ENCODE results near the gene DNAI1.
"Not testable (repeated sequence)": the region's sequence is repeated elsewhere in the genome, so short reads cannot be mapped to it uniquely, and the experiment has no call there.

Gene DNAI1

DNA sequence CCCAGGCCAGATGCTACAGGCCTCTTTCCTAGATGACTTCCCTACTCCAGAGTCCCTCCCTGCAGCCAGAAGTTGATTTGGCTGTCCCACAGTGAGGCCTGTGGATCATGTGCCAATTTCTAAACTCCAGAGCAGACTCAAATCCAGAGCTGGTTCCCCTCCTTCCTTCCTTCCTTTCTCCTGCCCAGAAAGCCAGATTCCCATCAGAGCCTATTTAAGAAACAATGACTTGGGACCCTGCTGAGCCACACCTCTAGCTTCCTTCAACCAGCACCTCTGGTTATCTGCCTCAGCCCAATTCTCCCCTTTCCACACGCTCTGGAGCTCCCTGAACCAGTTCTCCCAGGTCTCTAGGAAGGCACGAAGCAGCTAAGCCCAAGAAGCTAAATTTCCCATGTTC is 7.5 kb upstream of the DNAI1 start:
- DNase-seq, result no peak

- no peak for DNase-seq
Observed at GRCh38 chr9:34451545-34451944, 7.1 kb upstream of the DNAI1 start.

DNA sequence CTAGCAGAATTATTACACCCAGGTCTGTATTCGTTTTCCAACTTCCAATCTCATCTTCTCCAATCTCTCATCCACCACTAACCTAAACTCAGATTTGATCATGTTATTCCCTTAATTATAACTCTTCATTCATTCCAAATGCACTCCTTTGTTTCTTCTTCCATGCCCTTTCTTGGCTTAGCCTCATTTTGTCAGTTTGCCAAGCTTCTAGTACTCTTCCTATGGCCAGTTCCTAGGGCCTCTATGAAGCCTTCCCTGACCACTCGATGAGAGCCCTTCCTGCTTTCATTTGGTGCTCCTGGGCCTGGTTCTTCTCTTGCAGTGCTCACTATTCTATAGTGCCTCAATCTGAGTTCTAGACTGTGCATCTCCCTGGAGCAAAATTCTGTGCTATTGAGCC is 6.0 kb upstream of the DNAI1 start:
- no peak for DNase-seq

DNA sequence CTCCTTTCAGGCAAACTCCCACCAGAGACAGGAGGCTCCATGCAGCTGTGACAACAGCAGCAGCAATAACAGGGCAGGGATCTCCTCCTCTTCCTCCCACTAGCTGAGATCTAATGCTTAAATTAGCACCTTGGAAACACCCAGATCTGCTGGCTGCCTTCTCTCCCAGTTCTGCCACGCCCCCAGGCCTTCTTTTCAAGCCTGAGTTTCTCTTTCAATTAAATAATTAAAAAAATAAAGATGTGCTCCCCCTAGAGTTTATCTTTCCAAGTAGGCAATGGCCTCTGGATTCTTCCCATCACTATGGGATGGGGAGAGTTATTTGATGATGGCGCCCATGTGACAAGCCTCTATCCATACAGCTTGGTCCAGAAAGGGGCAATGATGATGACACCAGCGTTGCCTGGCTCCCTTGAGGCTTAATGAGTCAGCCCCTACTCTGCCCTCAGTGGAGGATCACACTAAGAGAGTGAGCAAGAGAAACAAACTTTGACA is 4.0 kb upstream of the DNAI1 start:
- DNase-seq, result no peak

DNA sequence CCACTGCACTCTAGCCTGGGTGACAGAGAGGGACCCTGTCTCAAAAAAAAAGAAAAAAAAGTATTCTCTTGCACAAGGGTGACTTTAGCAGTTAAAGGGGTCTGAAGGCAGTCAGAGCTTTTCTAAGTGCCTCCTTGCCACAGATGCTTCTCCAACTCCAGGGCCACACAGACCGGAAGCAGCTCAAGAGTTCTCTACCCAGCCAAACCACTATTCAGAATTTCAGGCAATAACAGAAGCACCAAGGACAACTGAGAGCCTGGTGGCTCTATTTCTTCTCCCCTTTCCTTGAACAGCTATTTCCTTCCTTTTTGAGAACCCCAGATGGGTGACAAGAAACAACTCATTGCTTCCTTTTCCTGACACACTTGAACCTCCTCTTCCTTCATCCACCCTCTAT is 2.5 kb upstream of the DNAI1 start:
- no peak for DNase-seq

DNA sequence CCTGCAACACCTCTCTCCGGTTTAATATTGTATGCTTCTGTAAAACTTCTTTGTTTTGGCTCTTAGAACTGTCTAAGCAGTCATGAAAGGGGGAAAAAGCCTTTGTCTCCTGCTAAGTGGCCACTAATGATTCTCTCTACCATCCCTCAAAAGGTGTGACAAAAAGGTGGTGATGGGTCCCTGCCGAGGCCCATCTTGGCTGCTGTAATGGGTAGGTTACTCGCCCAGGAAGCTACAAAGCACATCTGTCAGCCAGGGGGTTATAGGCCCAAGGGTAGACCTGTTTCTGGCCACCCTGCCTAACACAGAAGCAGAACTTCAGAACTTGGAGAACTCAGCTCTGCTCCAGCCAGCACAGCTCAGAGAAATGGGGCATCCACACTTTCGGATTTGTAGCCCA is 1.9 kb upstream of the DNAI1 start:
- DNase-seq, result no peak

DNA sequence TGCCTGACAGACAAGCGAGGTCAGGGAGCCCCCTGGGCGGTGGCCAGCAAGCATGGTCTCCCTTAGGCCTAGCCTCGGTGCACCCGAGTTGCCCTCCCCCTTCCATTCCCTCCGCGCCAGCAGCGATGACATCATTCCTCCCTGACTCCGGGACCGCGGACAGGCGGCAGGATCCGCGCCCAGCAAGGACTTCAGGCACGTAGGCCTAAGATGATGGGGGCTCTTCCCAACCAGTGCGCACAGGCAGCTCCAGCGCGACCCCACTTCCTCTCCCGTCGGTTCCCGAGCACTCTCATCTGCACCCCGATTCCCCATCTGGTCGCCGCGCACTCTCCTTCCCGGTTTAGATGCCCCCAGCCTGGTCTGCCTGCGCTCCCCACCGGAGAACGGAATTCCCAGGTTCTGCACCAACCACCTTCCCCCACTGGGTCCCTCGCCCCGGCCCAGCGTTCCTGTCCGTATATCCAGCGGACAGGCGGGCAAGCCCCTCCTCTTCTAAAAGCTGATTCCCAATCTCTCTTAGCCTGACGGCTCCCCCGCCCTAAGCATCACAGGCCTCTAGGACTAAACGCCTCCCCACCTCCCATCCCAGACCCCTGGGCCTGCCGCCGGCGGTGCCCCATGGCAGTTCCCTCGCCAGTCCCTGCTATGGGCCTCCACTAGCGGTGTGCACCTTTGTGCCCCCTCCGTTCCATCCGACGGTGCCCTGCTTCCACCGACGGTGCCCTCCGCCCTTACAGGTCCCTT is 1.2 kb upstream of the DNAI1 start:
- DNase-seq, result no peak

DNA sequence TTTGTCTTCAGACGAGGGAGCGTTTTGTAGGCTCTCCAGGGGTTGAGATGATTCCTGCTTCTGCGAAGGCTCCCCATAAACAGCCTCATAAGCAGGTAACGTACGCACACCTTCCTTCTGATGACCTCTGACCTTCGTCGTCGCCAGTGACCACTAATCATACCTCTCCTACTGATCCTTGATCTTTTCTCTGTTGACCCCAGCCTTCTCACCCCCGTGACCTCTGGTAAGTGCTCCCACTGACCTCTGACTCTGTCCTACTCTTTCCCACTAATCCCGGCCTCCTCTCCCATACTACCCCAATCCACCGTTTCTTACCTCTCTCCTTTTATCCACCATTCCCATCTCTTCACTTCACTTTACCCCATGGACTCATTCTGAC is 345 bp downstream of the DNAI1 start:
- no peak for DNase-seq

GRCh38 chr9:34459356-34459755 is 751 bp downstream of the DNAI1 start:
- no peak for DNase-seq

GRCh38 chr9:34459941-34460340 is 1.3 kb downstream of the DNAI1 start:
- DNase-seq, result no peak

DNA sequence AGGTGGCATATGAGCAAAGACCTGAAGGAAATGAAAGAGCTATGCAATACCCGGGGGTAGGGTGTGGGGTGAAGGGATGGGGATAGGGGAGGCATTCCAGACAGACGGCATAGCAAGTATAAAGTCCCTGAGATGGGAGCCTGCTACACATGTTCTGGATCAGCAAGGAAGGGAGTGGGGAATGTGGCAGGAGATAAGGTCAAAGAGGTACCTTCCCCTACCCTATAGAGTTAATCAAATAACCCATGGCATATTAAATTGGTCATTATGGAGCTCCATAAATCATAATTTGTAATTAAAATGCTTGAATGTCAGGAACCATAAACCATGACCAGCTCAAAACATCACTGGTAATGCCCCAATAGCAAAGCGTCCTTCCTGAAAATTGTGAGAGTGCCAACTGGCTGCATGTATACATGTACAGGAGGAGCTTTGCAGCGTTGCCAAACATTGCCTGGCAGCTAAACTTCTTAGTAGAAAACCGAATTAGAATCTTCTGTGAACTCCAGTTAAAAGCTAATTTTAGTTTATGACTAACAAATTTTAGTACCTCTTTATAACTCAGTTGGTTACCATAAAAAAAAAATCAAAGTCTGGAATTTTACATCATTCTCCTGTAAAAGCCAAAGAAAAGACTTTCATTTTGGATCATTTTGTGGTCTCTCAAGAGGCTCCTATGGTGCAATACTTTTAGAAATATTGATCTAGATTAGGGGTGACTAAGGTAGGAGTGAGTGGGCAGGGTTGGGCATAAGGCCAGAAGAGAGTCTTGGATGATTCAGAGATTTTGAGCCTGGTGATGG is 4.7 kb downstream of the DNAI1 start:
- no peak for DNase-seq

DNA sequence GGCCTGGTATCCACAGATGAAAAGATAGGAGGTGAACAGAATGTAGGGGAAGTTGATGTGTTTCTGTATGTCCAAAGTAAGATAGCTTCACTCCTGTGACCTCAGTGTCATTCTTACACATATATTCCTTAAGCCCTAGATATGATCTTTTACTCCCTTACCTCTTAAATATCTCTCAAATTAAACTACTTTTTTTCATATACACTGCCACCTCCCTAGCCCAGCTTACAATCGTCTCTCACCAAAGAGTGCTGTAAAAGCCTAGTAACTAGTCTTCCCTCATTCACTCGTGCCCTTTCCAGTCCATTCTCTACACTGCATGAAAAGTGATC is 5.3 kb downstream of the DNAI1 start:
- DNase-seq, result no peak

DNA sequence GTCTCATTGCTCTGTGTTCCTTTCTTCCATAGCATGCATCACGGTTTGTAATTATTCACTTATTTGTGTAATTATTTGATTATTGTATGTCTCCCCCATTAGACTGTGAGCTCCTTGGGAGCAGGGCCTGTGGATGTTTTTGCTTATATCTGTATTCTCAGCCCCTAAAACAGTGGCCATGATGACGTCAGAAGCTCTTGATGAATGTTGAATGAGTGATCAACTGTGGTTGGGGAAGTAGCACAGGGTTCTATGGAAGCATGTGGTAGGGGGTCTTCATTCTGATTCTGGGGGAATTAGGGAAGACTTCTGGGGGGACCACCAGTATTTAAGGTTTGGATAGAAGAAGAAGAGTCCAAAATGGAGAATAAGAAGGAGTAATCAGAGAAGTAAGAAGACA is 6.0 kb downstream of the DNAI1 start:
- DNase-seq, result no peak

DNA sequence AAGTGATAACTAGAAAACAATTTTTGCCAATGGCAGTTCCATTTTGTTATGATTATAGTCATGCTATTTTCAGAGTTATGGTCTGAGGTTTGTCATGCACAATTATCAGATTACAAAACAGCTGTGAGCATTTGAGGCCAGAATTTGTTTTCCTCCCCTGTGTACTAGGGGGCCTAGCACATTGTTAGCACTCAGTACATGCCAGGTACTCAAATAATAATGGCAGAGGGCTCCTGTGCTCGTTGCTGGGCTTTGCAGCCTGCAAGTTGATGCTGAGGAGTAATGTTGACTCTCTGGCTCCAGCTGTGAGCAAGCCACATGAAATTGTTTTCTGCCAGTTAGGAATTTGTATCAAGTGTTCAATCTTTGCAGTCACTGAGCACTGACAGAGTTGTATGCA is 6.9 kb downstream of the DNAI1 start:
- DNase-seq, result no peak

- DNase-seq, result no peak
Observed at GRCh38 chr9:34475097-34475496, 16.5 kb downstream of the DNAI1 start.

DNA sequence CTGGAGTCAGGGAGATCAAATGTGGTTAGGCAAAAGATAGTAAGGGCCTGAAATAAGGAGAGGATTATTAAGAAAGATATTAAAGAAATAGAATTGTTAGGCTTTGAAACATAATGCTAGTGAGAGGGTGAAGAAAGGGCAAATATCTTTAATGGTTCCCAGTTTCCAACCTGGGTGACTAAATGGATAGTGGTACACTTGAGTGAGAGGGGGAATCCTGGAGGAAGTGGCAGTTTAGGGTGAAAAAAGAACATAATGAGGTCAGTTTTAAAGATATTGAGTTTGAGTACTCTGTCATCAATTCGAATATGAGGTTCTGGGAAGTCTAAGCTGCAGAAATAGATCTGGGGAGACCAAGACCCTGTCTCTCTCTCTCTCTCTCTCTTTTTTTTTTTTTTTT is 18.9 kb downstream of the DNAI1 start:
- no peak for DNase-seq

- no peak for DNase-seq
Observed at GRCh38 chr9:34479431-34479866, 20.8 kb downstream of the DNAI1 start.

DNA sequence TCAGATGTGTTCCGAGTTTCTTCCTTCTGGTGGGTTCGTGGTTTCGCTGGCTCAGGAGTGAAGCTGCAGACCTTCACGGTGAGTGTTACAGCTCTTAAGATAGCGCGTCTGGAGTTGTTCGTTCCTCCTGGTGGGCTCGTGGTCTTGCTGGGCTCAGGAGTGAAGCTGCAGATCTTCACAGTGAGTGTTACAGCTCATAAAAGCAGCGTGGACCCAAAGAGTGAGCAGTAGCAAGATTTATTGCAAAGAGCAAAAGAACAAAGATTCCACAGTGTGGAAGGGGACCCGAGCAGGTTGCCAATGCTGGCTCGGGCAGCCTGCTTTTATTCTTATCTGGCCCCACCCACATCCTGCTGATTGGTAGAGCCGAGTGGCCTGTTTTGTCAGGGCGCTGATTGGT is 23.0 kb downstream of the DNAI1 start:
- DNase-seq, result not testable (repeated sequence)

DNA sequence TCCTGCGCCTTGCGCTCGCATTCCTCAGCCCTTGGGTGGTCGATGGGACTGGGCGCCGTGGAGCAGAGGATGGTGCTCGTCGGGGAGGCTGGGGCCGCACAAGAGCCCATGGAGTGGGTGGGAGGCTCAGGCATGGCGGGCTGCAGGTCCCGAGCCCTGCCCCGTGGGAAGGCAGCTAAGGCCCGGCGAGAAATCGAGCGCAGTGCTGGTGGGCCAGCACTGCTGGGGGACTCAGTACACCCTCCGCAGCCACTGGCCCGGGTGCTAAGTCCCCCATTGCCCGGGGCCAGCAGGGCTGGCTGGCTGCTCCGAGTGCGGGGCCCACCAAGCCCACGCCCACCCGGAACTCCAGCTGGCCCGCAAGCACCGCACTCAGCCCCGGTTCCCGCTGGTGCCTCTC is 24.1 kb downstream of the DNAI1 start:
- DNase-seq, result not testable (repeated sequence)

GRCh38 chr9:34484678-34485077 is 26.1 kb downstream of the DNAI1 start:
- DNase-seq, result no peak

DNA sequence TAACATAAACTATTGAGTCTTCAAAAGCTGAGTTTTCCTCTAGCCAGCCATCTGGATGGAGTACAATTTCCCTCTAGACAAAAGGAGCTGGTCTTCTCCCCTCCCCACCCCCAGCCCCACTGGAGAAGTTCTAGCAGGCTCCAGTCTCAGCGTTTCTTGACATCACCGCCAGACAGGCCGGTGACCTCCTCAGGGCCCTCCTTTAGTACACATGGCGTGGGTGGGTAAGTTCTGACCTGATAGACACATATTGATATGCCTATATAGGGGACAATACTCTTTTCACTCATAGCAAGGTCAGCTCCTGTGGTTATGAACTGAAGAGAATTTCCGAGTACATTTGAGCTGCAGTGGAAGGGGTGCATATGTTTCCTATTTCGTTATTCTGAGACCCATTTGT is 27.2 kb downstream of the DNAI1 start:
- no peak for DNase-seq

- DNase-seq, result no peak
Observed at GRCh38 chr9:34486572-34486971, 28.0 kb downstream of the DNAI1 start.

GRCh38 chr9:34490360-34490759 is 31.8 kb downstream of the DNAI1 start:
- no peak for DNase-seq

DNA sequence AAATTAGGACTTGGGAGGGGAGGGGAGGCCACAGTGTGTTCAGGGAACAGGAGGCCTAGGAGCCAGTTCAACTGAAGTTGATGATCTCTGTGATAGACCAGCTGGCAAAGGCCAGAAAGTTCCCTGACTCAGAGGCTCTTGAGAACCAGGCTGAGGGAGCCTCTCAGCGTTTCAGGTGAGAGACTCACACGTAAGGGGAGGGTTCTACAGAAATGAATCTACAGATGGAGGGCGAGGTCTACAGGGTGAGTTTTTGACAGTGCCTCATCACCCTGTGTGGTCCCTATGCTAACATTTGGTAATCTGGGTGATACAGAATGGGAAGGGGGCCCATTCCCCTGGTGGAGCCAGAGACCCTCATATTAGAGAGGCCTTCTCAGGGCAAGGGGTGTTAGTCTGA is 32.2 kb downstream of the DNAI1 start:
- DNase-seq, result no peak

GRCh38 chr9:34491596-34491995 is 33.0 kb downstream of the DNAI1 start:
- DNase-seq, result no peak
